Endothelial cell of umbilical vein (primary cell): ENCODE results near the gene PLIN5. TPM values are rescaled to one million over a fixed set of nuclear protein-coding genes. Genes with fewer than 3 reads are reported as not detected.

Experiments
- BruUV-seq: library from RNA; stranded (reverse); fragments of 400-500 nt; replicated peaks from 2 replicates; lab custom pipeline; 2021; lab: Mats Ljungman, UMichigan
- CTCF ChIA-PET: fragments of 300-600, 350-600 bp; sonication (Branson Sonifier 250); formaldehyde crosslinking; loops from one replicate; lab custom pipeline; 2021; ENCODE audit warnings: antibody characterized with exemption, inconsistent platforms; lab: Charles Lee
- POLR2A ChIA-PET: fragments of 300-600, 350-600 bp; sonication (Branson Sonifier 250); formaldehyde crosslinking; loops from one replicate; lab custom pipeline; 2021; ENCODE audit warnings: antibody characterized with exemption, inconsistent platforms; lab: Charles Lee
- DNase-seq: peaks from one replicate; pipeline ENCODE4 v3.0.0-alpha.2; 2011; ENCODE audit warnings: low read depth, low spot score
- FAIRE-seq: peaks from 2 replicates; lab custom pipeline; 2011; peaks lifted over from hg19 to GRCh38; lab: Jason Lieb, UNC
- H2AFZ ChIP-seq: 2 replicates; pipeline ENCODE4 v1.6.0; 2012; ENCODE audit warnings: low read depth, low read length, control low read depth, inconsistent platforms
- H3K27ac ChIP-seq: 2 replicates; pipeline ENCODE4 v1.5.1; 2011; ENCODE audit warnings: low read depth, mild to moderate bottlenecking, control low read depth, low read length, moderate library complexity; ENCODE audit not compliant: insufficient read depth
- H3K27me3 ChIP-seq, 2 experiments: 2 replicates each; pipeline versions ENCODE4 v1.6.0 to v1.6.1; 2011; ENCODE audit warnings: low read length in 2 of 2, mixed read lengths in 1 of 2; ENCODE audit not compliant: control insufficient read depth in 2 of 2, insufficient read depth in 2 of 2
- H3K36me3 ChIP-seq, 2 experiments: 2 replicates in 1 of 2; 3 replicates in 1 of 2; pipeline ENCODE4 v1.5.1; 2011; ENCODE audit warnings: low read length in 2 of 2, mild to moderate bottlenecking in 1 of 2, moderate library complexity in 1 of 2; ENCODE audit not compliant: control insufficient read depth in 2 of 2, insufficient read depth in 2 of 2; ENCODE audit errors: extremely low read depth in 1 of 2
- H3K4me1 ChIP-seq: 3 replicates; pipeline ENCODE4 v1.5.1; 2011; ENCODE audit warnings: mild to moderate bottlenecking, low read length; ENCODE audit not compliant: control insufficient read depth, insufficient read depth; ENCODE audit errors: extremely low read depth
- H3K4me2 ChIP-seq: 2 replicates; pipeline ENCODE4 v1.6.1; 2011; ENCODE audit warnings: low read length, control low read depth, mixed read lengths; ENCODE audit not compliant: insufficient read depth
- H3K4me3 ChIP-seq, 3 experiments: fragments of 200-600 bp in 1 of 3; sonication (generic), shearing (Covaris generic) in 1 of 3; replicated peaks in 1 of 3; 2 replicates each; pipeline ENCODE4 v1.5.1; 2011 to 2016; ENCODE audit warnings: control low read depth in 3 of 3, low read length in 3 of 3, mild to moderate bottlenecking in 2 of 3, inconsistent platforms in 1 of 3, low read depth in 1 of 3, moderate library complexity in 1 of 3; ENCODE audit not compliant: insufficient read depth in 1 of 3
- H3K79me2 ChIP-seq: 2 replicates; pipeline ENCODE4 v1.6.0; 2012; ENCODE audit warnings: low read length, inconsistent platforms; ENCODE audit not compliant: control insufficient read depth, insufficient read depth
- H3K9ac ChIP-seq: replicated peaks from 2 replicates; pipeline ENCODE3; 2011; ENCODE audit warnings: low read length, control low read depth; ENCODE audit not compliant: insufficient read depth; ENCODE audit errors: extremely low read depth
- H3K9me1 ChIP-seq: replicated peaks from 3 replicates; pipeline ENCODE4 v1.6.0; 2011; ENCODE audit warnings: mild to moderate bottlenecking, low read length; ENCODE audit not compliant: control insufficient read depth, insufficient read depth; ENCODE audit errors: extremely low read depth
- H3K9me3 ChIP-seq: replicated peaks from 2 replicates; pipeline ENCODE4 v1.5.1; 2012; ENCODE audit warnings: low read length, inconsistent platforms; ENCODE audit not compliant: control insufficient read depth, insufficient read depth
- H4K20me1 ChIP-seq: replicated peaks from 2 replicates; pipeline ENCODE3; 2011; ENCODE audit warnings: mild to moderate bottlenecking, low read length; ENCODE audit not compliant: control insufficient read depth, insufficient read depth; ENCODE audit errors: extremely low read depth
- EZH2 ChIP-seq: IDR thresholded peaks from 2 replicates; pipeline ENCODE4 v1.6.1; 2012; ENCODE audit warnings: borderline replicate concordance, low read depth, mild to moderate bottlenecking, moderate library complexity, low read length, inconsistent platforms; ENCODE audit not compliant: severe bottlenecking
- FOS ChIP-seq: IDR thresholded peaks from 2 replicates; pipeline ENCODE4 v1.6.1; 2011; ENCODE audit warnings: mild to moderate bottlenecking, low read length, moderate library complexity, borderline replicate concordance; ENCODE audit not compliant: insufficient read depth
- GATA2 ChIP-seq: IDR thresholded peaks from 2 replicates; pipeline ENCODE4 v1.7.0; 2011; ENCODE audit warnings: low read depth, mild to moderate bottlenecking, moderate library complexity, mixed read lengths, low read length; ENCODE audit not compliant: insufficient read length, insufficient read depth
- JUN ChIP-seq: IDR thresholded peaks from 2 replicates; pipeline ENCODE4 v1.6.1; 2011; ENCODE audit warnings: borderline replicate concordance, low read depth; ENCODE audit not compliant: insufficient read length, insufficient read depth
- MYC ChIP-seq: IDR thresholded peaks from one replicate; pipeline ENCODE4 v1.6.1; 2011; ENCODE audit warnings: mild to moderate bottlenecking, low read depth, low read length
- POLR2A ChIP-seq: IDR thresholded peaks from 2 replicates; pipeline ENCODE4 v1.6.1; 2012; ENCODE audit warnings: low read depth, mild to moderate bottlenecking, control low read depth, low read length
- POLR2AphosphoS5 ChIP-seq: IDR thresholded peaks from 2 replicates; pipeline ENCODE4 v1.6.1; 2012; ENCODE audit warnings: low read depth, mild to moderate bottlenecking, control low read depth, low read length, moderate library complexity; ENCODE audit not compliant: insufficient read depth
- dilution Hi-C: fragments of 300-500 bp; cut with MboI; formaldehyde crosslinking; loops from one replicate; pipeline ENCODE4 v1.15.0; 2019; ENCODE audit warnings: low sequenced_read_pairs; ENCODE audit not compliant: extremely low pct_ligation_motif_present
- intact Hi-C: fragments of 100-400 bp; cut with micrococcal nuclease; formaldehyde crosslinking; loops from one replicate; pipeline ENCODE4 v1.10.0; 2022
- polyA plus RNA-seq, 4 experiments: library from polyadenylated mRNA; depleted of rRNA in 3 of 4; stranded (reverse) in 3 of 4; unstranded in 1 of 4; fragments of >200 nt; gene quantifications; 2 replicates each; pipeline versions ENCODE4 v1.2.1 to v1.2.3, GENCODE V29; 2011 to 2012; ENCODE audit warnings: missing spikeins in 1 of 4
- total RNA-seq: library from RNA; stranded (reverse); gene quantifications from 2 replicates; pipeline ENCODE4 v1.2.3, GENCODE V29; 2021
- TF ChIP-seq, protein P1 (sequence below): IDR thresholded peaks from 2 replicates; pipeline ENCODE4 v1.6.1; 2011; ENCODE audit not compliant: insufficient read depth, insufficient read length
- TF ChIP-seq, protein P2 (sequence below), 2 donors: IDR thresholded peaks; 1 replicate in 1 of 2; 2 replicates in 1 of 2; pipeline ENCODE4 v1.5.1; 2011; ENCODE audit warnings: low read length in 2 of 2, mild to moderate bottlenecking in 2 of 2, moderate library complexity in 2 of 2, control low read depth in 1 of 2, inconsistent platforms in 1 of 2, low read depth in 1 of 2; ENCODE audit not compliant: insufficient read depth in 1 of 2; ENCODE audit errors: extremely low read depth in 1 of 2

The PLIN5 gene
- total and polyA plus RNA-seq, 2 donors (not counting 3 experiments of a cell fraction or from before 2014, with no cell fraction given): 0.17 to 0.24 TPM

DNA sequence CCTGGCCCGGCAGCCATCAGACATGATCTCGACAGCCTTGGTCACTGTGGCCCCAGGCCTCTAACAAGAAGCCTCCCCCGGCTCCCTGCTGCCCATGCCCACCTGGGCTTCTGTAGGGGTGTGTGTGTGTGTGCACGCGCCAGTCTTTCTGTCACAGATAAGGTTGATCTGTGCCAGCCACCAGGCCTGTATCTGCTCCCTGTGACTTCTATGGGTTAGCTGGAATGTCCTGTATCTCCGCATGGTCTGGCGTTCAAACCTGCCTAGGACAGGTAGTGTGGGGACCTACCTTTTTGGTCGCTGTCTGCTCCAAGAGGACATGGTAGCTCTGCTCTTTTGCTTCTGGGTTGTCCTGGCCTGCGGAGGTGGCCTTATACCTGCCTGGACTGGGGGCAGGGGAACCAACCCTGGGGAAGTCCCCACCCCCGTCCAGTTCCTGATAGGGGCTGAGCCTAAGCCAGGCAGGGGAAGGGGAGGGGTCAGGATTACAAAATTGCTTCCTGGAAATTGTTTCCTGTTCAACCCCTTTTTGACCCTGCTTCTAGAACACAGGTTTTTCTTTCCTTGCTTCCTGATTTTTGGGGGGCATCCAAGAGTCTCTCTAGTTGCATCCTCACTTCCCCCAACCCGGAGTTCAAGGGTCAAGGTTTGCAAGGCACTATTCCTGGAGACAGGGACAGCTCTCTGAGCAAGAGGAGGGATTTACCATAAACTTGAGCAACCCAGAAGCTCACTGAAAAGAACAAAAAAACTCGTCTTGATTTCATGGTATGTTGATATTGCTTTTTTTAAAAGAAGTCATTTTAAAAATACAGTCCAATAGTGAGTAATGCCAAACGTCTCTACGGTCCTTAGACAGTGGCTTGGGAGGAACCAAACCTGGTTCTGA is 4.9 kb upstream of the PLIN5 start, which contains the start of gene LRG1:
LRG1 (minus strand) TSS at position 344 of the 889 bp plus-strand sequence; CDS start at position 321, 23 bp downstream.
- Histone ChIP-seq H3K9me3 (no peaks in the 10 kb centered on the region), H3K4me3 (no peak within 1 kb of the TSS), H3K9me1 (no peaks in the 10 kb centered on the region), H3K79me2 (no peaks in the 10 kb centered on the region), H3K9ac (no peak within 1 kb of the TSS), H3K36me3 (no peaks in the 10 kb centered on the region), H3K27ac (no peak within 1 kb of the TSS), H4K20me1 (no peaks in the 10 kb centered on the region), H3K27me3 (no peaks in the 10 kb centered on the region), H2AFZ (no peak within 1 kb of the TSS), H3K4me2 (no peak within 1 kb of the TSS), H3K4me1 (peaks cover 11% of the 10 kb centered on the region)
- TF ChIP-seq EZH2 (no peak), MYC (no peak), POLR2AphosphoS5 (no peak), POLR2A (no peak), GATA2 (no peak), JUN (no peak), FOS (no peak)
- TF ChIP-seq, protein P1, sequence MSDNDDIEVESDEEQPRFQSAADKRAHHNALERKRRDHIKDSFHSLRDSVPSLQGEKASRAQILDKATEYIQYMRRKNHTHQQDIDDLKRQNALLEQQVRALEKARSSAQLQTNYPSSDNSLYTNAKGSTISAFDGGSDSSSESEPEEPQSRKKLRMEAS: no peak
- TF ChIP-seq, protein P2, sequence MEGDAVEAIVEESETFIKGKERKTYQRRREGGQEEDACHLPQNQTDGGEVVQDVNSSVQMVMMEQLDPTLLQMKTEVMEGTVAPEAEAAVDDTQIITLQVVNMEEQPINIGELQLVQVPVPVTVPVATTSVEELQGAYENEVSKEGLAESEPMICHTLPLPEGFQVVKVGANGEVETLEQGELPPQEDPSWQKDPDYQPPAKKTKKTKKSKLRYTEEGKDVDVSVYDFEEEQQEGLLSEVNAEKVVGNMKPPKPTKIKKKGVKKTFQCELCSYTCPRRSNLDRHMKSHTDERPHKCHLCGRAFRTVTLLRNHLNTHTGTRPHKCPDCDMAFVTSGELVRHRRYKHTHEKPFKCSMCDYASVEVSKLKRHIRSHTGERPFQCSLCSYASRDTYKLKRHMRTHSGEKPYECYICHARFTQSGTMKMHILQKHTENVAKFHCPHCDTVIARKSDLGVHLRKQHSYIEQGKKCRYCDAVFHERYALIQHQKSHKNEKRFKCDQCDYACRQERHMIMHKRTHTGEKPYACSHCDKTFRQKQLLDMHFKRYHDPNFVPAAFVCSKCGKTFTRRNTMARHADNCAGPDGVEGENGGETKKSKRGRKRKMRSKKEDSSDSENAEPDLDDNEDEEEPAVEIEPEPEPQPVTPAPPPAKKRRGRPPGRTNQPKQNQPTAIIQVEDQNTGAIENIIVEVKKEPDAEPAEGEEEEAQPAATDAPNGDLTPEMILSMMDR (IDR thresholded peaks at IDR 0.05; ENCODE audit: extremely low read depth in 1 of 2, insufficient read depth in 1 of 2, low read depth in 1 of 2, low read length in 2 of 2): no peak
- ChIA-PET CTCF (interaction anchor here (1.0 to 3.3 kb wide), 4 partner anchors 15 to 20 kb away, joined by 4 to 19 read pairs (median 7); partner anchors contain the start of gene SEMA6B), POLR2A (interaction anchor here (0.6 kb wide), 1 partner anchor 23 kb away, joined by 5 read pairs; no protein-coding TSS in a partner anchor)
- peak; percentile 30 for DNase-seq
- no TSS peak for BruUV-seq
- intact Hi-C loops: no loop called here
- dilution Hi-C loops: no loop called here
- FAIRE-seq: peak; percentile 68
